NCI-H1694 treated with DMSO at 0.1 percent for 48 hours (cell line): ENCODE results near the gene ZNF18.
"Not testable (repeated sequence)": the region's sequence is repeated elsewhere in the genome, so short reads cannot be mapped to it uniquely, and the experiment has no call there.

Source experiments
- DNase-seq: peaks from one replicate; lab custom pipeline; 2025; lab: John Stamatoyannopoulos, UW

Gene ZNF18

GRCh38 chr17:11986179-11986941 lies 10.9 kb downstream of the ZNF18 start:
- DNase-seq: no peak

- DNase-seq: no peak
These were observed 15.4 kb downstream of the ZNF18 start for GRCh38 chr17:11981862-11982261.

DNA sequence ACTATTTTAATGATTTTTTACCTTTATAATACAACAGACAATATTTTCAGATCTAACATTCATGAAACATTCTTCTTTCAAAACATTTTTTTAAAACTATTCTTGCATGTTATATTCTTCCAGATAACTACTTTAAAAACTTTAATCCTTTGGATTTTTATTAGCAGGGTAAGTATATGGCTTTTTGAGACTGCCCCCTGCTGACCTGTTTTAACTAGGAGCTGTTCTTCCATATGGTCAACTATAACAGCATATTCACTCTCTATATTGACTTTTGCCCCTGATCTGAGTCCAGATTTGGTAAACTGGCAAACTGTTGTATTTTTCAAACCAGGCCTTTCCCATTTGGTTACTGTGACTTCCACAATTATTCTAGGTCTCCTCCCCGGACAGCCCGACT lies 16.5 kb downstream of the ZNF18 start:
- DNase-seq: no peak

DNA sequence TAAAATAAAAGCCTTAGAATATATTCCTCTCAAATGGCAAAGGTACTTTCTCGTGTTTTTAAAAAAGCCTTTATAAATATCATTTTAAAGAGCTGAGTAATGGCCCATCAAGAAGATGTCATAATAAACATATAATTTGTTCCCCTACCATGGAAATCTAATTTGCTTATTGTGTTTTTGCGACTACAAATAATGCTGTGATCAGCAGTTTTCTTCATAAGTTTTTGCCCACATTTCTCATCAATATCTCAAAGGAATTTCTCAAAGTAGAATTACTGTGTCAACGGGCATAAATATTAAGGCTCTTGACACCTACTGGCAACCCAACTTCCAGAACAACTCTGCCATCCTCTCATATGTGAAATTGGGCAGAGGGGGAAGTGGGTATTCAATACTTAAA lies 17.5 kb downstream of the ZNF18 start:
- DNase-seq: no peak

DNA sequence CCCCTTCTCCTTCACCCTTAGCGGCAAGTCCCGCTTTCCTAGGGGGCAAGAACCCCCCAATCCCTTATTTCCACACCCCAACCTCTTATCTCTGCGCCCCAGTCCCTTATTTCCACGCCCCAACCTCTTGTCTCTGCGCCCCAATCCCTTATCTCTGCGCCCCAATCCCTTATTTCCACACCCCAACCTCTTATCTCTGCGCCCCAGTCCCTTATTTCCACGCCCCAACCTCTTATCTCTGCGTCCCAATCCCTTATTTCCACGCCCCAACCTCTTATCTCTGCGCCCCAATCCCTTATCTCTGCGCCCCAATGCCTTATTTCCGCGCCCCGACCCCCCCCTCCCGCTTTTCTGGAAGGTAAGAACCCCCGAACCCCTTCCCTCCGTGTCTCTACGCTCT lies 24.5 kb downstream of the ZNF18 start:
- DNase-seq: not testable (repeated sequence)

DNA sequence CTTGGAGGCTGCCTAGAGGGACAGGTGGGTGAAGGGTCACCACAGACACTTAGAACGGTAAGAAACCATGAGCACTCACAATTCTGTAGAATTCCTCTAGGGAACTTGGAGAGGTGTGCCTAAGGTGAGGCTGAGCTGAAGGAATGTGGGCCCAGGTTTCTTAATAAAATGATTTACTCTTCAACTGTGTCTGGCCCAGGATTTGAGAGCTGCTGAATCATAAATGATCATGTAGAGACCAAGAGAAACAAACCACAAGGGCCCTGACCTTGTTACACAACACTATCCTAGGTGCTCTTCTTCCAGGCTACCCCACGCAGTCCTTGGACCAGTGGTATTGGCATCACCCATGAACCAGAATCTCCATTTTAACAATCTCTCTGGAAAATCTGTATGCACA lies 27.7 kb downstream of the ZNF18 start:
- no peak for DNase-seq

DNA sequence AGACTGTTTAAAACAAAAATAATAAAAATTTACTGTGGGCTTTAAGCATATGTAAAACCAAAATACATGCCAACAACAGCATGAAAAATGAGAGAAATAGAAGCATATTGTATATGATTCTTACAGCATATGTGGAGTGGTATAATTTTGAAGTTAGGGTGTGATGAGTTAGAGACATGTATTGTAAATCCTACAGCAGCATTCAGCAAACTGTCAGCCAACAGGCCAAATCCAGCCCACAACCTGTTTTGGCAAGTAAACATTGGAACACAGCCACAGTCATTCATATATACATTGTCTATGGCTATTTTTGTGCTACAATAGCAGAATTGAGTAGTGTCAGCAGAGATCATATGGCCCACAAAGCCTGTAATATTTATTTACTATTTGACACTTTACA lies 42.3 kb downstream of the ZNF18 start:
- no peak for DNase-seq

GRCh38 chr17:11953924-11954323 lies 43.4 kb downstream of the ZNF18 start:
- no peak for DNase-seq

DNA sequence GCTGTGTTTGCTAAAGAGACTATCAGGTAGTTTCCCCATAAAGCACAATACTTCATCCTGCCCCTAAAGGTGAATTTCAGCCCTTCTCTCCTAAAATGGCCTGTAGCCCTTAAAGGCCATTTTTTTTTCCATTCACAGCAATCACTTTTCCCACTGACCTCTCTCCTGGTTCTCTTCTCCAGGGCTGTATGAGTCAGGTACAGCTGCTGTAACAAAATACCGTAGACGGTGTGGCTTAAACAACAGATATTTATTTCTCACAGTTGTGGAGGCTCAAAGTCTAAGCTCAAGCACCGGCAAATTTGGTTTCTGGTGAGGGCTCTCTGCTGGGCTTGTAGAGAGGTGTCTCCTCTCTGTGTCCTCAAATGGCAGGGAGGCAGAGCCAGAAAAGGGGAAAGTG lies 44.7 kb downstream of the ZNF18 start:
- no peak for DNase-seq

DNA sequence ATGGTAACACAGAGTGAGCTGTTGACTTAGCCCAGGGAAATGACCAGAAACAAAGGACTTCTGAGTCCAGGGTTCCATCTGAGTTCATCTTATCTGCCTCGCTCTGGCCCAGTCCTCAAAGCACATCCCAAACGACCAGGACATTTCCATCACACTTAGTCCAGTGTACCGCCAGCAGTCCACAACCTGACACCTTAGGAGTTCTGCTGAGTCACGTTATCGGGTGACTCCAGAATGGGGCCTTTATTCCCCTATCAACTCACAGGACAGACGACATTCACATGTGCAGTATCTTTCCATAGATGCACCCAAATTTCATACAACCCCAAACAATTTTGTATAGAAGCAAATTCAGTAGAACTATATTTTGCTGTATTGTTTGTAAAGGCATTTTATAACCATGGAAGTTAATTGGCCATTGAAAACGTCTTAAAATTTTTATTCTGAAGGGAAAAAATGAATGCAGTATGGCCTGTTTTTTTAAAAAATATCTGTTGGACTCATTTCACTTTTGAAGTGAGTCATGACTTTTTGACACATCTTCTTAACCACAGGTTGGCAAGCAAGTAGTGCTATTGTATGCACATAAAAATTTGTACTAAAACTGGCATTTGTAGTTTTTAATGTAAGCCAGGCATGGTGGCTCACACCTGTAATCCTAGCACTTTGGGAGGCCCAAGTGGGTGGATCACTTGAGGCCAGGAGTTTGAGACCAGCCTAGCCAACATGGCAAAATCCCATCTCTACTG lies 46.3 kb downstream of the ZNF18 start:
- DNase-seq: no peak

DNA sequence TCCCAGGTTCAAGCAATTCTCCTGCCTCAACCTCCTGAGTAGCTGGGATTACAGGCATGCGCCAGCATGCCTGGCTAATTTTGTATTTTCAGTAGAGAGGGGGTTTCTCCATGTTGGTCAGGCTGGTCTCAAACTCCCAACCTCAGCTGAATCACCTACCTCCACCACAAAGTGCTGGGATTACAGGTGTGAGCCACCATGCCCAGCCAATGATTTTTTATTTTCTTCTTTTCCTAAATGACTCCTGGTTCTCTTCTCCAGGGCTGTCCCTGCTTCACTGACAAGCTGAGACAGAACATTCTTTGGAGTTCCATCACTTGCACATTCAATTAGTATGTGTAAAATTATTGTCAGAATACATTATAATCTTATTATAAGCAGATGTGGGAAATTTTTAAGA lies 47.7 kb downstream of the ZNF18 start:
- DNase-seq: not testable (repeated sequence)

GRCh38 chr17:11948789-11949188 lies 48.5 kb downstream of the ZNF18 start:
- no peak for DNase-seq

DNA sequence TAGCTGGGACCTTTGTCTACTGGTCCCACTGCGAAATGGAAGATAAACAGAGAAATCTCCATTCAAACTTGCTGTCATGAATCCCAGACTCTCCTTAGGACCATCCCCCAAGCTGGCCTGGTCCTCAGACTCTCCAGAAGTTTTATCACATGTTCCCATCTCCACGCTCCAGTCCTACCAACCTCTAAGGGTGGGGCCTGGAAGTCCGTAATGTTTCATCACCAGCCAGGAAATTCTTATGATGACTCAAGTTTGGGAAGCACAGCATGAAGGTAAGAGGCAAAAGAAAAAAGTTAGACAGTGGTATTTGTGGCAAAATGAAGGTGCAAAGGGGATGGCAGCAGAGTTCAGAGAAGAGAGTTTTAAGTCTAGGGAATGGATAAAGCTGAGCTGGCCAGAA lies 52.7 kb downstream of the ZNF18 start:
- DNase-seq: no peak

DNA sequence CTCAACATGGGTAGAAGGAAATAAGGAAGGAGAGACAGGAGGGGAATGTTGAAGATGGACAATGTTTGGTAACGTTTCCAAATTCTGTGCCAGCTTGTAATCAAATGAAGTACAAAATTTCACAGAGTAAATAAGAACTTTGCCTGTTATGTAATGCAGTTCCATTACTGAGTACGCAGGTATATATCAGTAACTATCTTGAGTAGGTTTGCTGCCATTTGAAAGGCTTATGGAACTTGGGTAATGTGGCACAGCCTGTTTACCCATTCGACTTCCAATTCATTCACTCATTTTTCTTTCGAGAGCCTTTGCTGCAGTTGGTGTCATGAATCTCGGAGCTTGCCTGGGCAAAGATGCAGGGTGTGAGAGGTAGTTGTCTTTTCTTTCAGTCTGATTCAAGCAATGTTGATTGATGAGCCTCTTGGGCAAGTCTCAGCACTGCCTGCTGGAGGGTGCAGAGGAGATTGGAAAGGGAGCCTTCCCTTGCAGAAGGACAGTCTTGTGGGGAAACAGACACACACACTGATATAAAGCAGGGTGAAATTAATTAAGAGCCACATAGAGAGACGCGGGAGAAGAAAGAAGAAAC lies 53.4 kb downstream of the ZNF18 start:
- no peak for DNase-seq

- DNase-seq: not testable (repeated sequence)
These were observed 54.2 kb downstream of the ZNF18 start for GRCh38 chr17:11943086-11943485.

DNA sequence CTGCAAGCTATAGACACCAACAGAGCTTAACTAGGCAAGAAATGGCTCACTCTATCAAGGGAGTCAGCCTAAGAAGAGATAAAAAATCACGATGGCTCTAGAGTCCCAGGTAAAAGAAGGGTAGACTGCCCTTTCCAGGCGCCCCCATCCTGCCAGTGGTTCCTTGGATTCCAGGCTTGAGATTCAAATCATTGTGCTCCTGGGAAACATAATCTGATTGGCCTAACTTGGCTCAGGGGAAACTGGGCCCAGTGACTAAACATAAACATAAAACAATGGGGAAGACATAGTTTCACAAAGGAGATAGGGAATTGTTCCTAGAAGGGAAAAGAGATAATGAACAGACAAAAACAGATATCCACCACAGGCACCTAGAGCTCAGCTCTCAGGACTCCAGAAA lies 56.4 kb downstream of the ZNF18 start:
- DNase-seq: no peak

- peak; percentile 10 for DNase-seq
These were observed 61.4 kb downstream of the ZNF18 start for GRCh38 chr17:11935734-11936406.

GRCh38 chr17:11932337-11932898 lies 64.9 kb downstream of the ZNF18 start:
- no peak for DNase-seq

- DNase-seq: no peak
These were observed 68.8 kb downstream of the ZNF18 start for GRCh38 chr17:11928436-11928835.
